NCI-H748 (cell line): ENCODE results near the gene KLHL36.
A peak's percentile ranks its signal among the peaks of the same experiment; 100 is the strongest.
"Not testable (repeated sequence)": the region's sequence is repeated elsewhere in the genome, so short reads cannot be mapped to it uniquely, and the experiment has no call there.

Experiments
- DNase-seq: peaks from one replicate; lab custom pipeline; 2025; ENCODE audit not compliant: unreplicated experiment; lab: John Stamatoyannopoulos, UW

Gene KLHL36

GRCh38 chr16:84667600-84668309 is 19.4 kb downstream of the KLHL36 start:
- DNase-seq: no peak

- no peak for DNase-seq
Observed at GRCh38 chr16:84670063-84670462, 21.8 kb downstream of the KLHL36 start.

DNA sequence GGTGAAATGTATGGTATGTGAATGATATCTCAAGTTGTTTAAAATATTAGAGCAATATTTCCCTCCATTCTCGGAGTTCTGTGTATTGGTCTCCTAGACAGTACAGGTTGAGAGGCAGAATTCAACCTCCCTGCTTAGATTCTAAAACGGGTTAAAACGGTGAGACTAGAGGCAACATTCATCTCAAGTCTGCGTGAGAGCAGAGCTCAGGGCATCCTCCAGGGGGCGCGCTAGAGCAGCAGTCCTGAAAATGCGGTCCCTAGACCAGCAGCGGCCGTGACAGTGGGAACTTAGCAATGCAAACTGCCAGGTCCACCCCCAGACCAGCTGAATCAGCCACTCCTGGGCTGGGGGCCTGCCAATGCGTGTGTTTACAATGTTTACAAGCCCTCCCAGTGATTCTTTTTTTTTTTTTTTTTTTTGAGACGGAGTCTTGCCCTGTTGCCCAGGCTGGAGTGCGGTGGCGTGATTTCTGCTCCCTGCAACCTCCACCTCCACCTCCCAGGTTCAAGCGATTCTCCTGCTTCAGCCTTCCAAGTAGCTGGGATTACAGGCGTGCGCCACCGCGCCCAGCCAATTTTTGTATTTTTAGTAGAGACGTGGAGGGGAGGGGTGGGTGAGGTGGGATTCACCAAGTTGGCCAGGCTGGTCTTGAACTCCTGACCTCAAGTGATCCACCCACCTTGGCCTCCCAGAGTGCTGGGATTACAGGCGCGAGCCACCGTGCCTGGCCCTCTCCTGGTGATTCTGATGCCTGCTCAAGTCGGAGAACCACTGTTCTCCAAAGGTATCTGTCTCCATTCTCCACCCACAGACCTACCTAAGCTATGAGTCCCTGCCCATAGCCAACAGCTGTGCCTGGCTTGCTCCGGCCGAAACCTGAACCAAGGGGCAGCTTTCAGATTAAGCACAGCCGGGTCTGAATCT is 24.2 kb downstream of the KLHL36 start:
- DNase-seq: peak; percentile 52

DNA sequence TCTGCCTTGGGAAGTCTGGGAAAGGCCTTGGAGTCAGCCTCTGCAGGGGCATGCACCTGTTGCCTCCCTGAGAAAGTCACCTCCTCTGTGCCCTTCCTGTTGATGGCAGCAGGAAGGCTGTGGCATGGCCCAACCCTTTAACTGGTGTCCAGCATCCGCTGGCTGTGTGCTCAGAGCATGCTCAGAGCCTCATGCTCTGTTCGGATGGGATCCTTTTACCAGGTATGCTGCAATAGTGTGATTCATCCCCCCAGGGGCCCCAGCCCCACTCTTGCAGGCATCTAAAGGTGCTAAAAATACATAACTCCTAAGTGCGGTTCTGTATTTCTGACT is 24.9 kb downstream of the KLHL36 start:
- DNase-seq: no peak

- no peak for DNase-seq
Observed at GRCh38 chr16:84673561-84673960, 25.2 kb downstream of the KLHL36 start.

DNA sequence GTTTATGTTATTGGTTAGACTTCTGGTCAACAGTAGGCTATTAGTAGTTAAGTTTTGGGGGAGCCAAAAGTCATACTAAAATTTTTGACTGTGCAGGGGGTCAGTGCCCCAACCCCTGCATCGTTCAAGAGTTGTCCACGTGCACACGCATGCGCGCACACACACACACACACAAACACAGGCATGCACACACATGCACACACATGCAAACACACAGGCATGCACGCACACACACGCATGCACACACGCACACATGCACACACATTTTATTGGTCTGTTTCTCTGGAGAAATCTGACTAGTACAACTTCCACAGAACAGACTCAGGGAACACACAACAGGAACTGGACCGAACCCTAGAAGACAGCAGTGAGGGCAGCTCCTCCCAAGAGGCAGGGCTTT is 27.1 kb downstream of the KLHL36 start:
- DNase-seq: no peak

DNA sequence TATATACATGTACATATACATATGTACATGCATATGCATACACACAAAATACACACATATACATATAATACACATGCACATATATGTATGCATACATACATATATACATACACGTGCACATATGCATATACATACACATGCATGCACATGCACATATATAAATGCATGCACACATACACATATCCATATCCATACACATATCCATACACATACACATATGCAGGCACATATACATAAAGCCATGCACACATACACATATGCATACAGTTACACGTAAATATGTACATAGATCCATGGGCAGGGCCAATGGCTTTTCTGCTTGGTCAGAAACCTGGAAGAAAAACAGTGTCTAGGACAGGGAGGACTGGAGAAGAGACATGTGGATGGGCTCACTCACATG is 27.6 kb downstream of the KLHL36 start:
- DNase-seq: no peak

GRCh38 chr16:84677017-84677803 is 28.9 kb downstream of the KLHL36 start:
- no peak for DNase-seq

- no peak for DNase-seq
Observed at GRCh38 chr16:84677849-84678248, 29.5 kb downstream of the KLHL36 start.

GRCh38 chr16:84678541-84678940 is 30.2 kb downstream of the KLHL36 start:
- DNase-seq: no peak

DNA sequence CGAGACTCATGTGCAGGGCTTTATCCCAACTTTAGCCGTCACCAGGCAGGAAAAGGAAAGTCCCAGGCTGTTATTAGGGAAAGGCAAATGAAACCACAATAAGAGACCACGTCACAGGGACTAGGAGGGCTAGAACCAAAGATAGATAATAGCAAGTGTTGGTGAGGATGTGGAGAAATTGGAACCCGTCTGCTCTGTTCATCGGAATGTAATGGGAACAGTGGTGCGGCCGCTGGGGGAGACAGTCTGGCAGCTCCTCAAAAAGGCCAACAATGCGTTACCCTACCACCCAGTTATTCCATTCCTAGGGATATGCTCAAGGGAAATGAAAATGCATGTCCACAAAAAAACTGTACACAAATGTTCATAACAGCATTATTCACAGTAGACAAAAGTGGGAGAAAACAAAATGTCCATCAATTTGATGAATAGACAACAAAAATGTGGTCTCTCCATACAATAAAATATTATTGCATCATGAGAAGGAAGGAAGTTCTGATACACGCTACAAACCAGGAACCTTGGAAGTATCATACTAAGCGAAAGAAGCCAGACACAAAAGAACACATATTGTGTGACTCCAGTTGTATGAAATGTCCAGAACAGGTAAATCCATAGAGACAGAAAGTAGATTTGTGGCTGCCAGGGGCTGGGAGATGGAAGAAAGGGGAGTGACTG is 32.0 kb downstream of the KLHL36 start:
- DNase-seq: no peak

DNA sequence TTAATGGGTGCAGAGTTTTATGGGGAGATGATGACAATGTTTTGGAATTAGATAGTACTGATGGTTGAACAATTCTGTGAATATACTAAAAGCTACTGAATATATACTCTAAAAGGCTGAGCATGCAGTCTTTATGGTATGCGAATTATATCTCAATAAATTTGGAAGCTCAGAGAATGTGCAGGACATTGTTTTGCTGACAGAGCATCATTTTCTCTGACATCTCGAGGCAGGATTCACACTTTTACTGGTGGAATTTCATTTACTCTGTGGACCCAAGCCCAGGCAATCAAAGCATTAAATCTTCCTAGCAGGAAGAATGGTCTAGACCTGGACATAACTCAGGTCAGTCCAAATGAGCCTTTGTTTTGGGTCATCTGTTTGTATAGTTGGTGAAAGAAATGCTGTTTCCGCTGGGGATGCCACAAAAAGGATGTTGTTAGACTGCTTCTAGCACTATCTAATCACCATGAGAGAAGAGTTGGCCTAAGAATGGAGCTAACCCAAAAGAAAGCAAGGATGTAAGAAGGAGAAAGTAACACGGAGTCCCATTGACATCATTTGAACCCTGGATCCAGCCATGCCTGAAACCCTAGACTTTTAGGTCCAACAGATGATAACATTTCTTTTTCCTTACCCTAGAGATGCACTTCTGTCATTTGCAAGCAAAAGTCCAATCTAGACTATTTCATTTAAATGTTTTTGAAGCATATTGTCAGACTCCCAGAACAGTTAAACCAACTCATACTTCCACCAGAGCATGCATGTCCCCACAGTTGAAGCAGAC is 32.7 kb downstream of the KLHL36 start:
- DNase-seq: no peak

DNA sequence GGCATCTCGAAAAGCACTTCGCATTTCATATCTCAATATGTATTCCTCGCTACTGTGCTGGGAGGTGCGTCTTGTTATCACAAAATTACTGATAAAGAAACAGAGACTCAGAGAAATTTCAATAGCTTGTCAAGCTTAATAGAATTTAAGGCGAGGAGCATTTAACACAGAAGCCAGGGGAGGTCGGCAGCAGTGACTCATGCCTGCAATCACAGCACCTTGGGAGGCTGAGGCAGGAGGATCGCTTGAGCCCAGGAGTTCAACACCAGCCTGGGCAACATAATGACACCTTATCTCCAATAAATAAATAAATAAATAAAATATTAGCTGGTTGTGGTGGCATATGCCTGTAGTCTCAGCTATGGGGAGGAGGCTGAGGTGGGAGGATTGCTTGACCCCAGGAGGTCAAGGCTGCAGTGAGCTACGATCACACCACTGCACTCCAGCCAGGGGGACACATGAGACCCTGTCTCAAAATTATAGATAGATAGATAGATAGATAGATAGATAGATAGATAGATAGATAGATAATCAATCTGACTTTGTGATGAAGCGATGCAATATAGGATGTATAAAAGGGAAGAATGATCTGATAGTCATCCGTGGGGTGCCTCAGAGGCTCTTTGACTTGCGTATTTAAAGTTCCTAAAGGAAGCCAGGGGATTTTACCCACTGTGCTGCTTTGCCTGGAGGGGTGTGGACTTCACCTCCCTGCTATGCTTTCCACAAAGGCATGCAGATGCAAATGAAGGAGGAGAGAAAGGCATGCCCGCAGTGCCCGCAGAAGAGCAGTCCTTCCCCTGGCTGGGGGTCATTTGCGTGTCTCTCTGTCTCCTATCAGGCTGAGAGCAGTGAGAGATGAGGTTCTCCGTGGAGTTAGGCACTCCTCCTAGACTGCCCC is 35.6 kb downstream of the KLHL36 start:
- DNase-seq: no peak

DNA sequence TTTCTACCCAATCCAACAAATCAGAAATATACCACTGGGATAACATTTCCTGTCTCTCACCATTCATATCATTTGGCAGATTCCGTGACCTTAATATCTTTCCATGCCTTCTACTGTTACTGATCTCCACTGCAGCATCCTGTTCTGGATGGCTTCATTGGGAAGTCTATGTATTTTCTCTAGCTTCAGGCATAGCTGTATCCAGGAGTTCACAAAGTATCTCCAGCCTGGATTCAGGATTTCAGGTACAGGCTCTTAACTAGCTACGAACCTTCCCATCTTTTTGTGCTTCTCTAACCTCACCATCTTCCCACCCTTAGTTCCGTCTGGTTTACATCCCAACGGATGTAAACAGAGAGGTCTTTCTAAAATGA is 36.3 kb downstream of the KLHL36 start:
- no peak for DNase-seq

DNA sequence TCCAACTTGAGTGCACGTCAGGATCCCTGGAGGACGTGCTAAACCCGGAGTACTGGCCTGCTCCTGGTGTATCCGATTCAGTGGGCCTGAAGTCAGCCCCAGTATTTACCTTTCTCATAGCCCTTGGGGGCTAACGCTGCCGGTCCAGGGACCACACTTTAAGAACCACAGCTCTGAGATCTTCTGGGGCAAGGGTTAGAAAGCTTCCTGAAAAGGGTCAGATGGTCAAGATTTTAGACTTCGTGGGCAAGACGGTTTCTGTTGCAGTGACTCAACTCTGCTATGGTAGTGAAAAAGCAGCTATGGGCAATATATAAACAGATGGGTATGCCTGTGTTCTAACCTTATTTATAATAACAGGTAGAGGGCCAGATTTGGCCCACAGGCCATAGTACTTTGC is 36.9 kb downstream of the KLHL36 start:
- no peak for DNase-seq

DNA sequence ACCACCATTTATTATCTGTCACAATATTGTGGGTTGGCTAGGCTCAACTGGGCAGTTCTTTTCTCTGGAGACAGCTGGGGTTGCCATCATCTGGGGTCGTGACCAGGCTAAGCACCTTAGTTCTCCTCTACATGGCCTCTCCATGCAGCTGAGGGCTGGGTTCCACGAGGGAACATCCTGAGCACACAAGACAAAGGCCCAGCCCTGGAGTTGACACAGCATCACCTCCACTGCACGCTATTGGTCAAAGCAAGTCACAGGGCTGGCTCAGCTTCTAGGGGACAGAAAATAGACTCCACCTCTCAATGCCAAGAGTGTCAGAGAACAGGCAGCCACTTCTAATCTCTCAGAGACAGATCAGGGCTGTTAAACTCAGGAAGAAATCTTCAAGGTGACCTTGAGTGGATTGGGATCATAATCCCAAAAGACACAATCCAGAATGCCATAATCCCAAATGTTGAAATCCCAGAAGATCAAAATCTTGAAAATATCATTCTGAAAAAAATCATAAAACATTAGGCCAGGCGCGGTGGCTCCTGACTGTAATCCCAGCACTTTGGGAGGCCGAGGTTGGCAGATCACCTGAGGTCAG is 38.5 kb downstream of the KLHL36 start:
- no peak for DNase-seq

GRCh38 chr16:84687715-84688114 is 39.4 kb downstream of the KLHL36 start:
- DNase-seq: no peak

- not testable (repeated sequence) for DNase-seq
Observed at GRCh38 chr16:84688163-84688562, 39.9 kb downstream of the KLHL36 start.

GRCh38 chr16:84689111-84689510 is 40.8 kb downstream of the KLHL36 start:
- DNase-seq: no peak
